Large intestine (tissue), 3 donors: ENCODE measurements around the gene RPS6KA6. TPM values are rescaled to one million over a fixed set of nuclear protein-coding genes. Genes with fewer than 3 reads are reported as not detected.

ENCODE experiments used
- DNase-seq, 2 donors: peaks; one replicate each; pipeline versions ENCODE4 v3.0.0 to v3.0.0-alpha.2; 2013
- H3K27ac ChIP-seq: one replicate; pipeline ENCODE4 v1.5.1; 2013; ENCODE audit warnings: low read length
- H3K27me3 ChIP-seq: 2 replicates; pipeline ENCODE4 v1.6.1; 2013; ENCODE audit warnings: low read length; ENCODE audit not compliant: control insufficient read depth, insufficient read depth
- H3K36me3 ChIP-seq: 2 replicates; pipeline ENCODE4 v1.6.1; 2013; ENCODE audit warnings: low read length; ENCODE audit not compliant: control insufficient read depth, insufficient read depth
- H3K4me1 ChIP-seq: one replicate; pipeline ENCODE4 v1.6.1; 2013; ENCODE audit warnings: low read length; ENCODE audit not compliant: control insufficient read depth, insufficient read depth
- H3K4me3 ChIP-seq: one replicate; pipeline ENCODE4 v1.5.1; 2013; ENCODE audit warnings: low read length
- H3K9me3 ChIP-seq: one replicate; pipeline ENCODE4 v1.6.1; 2013; ENCODE audit warnings: mild to moderate bottlenecking, low read depth, low read length, moderate library complexity; ENCODE audit not compliant: control insufficient read depth
- WGBS: methylation state at CpG from one replicate; pipeline ENCODE4 v1.1.5; 2013; ENCODE audit warnings: low lambda C conversion rate; ENCODE audit not compliant: insufficient coverage; 5-methylcytosine and 5-hydroxymethylcytosine counted together
- polyA plus RNA-seq: library from polyadenylated mRNA; unstranded; fragments of 120-200 nt; gene quantifications from one replicate; pipeline ENCODE4 v1.2.1, GENCODE V29; 2013

RPS6KA6 gene
- polyA plus RNA-seq, 1 donor, result 8.2 TPM

- H3K36me3 ChIP-seq, result no peaks in the 10 kb centered on the region
- H3K27ac ChIP-seq, result no peak overlapping the region
- H3K27me3 ChIP-seq, result no peaks in the 10 kb centered on the region
- H3K9me3 ChIP-seq, result no peaks in the 10 kb centered on the region
- no peak for DNase-seq
- no peak overlapping the region for H3K4me3 ChIP-seq
- WGBS, result no CpG with 5 or more reads among the region's 2 CpGs
- peaks cover 2% of the 10 kb centered on the region for H3K4me1 ChIP-seq
Measured at GRCh38 chrX:84168095-84168494, 19.9 kb downstream of the RPS6KA6 start.

- Histone ChIP-seq H3K4me1 (peaks cover 2% of the 10 kb centered on the region), H3K27ac (no peak overlapping the region), H3K4me3 (no peak overlapping the region), H3K27me3 (no peaks in the 10 kb centered on the region), H3K36me3 (no peaks in the 10 kb centered on the region), H3K9me3 (no peaks in the 10 kb centered on the region)
- WGBS, result no CpG with 5 or more reads among the region's 1 CpG
- DNase-seq, result no peak
Measured at GRCh38 chrX:84165711-84166110, 22.3 kb downstream of the RPS6KA6 start.

- no peaks in the 10 kb centered on the region for H3K36me3 ChIP-seq
Measured at GRCh38 chrX:84162401-84162800, 25.6 kb downstream of the RPS6KA6 start.

GRCh38 chrX:84161641-84162040 is 26.4 kb downstream of the RPS6KA6 start:
- Histone ChIP-seq H3K4me1 (peaks cover 2% of the 10 kb centered on the region), H3K4me3 (no peak overlapping the region), H3K9me3 (no peaks in the 10 kb centered on the region), H3K27ac (no peak overlapping the region), H3K36me3 (no peaks in the 10 kb centered on the region), H3K27me3 (no peaks in the 10 kb centered on the region)
- DNase-seq, result no peak

More at GRCh38 chrX:84162401-84162800, 25.6 kb downstream of the RPS6KA6 start:
- H3K4me3 ChIP-seq, result no peak overlapping the region
- DNase-seq, result no peak
- no peaks in the 10 kb centered on the region for H3K9me3 ChIP-seq
- no peak overlapping the region for H3K27ac ChIP-seq
- H3K27me3 ChIP-seq, result no peaks in the 10 kb centered on the region
- H3K4me1 ChIP-seq, result peaks cover 2% of the 10 kb centered on the region

- H3K36me3 ChIP-seq, result no peaks in the 10 kb centered on the region
- no peak for DNase-seq
- H3K4me3 ChIP-seq, result no peak overlapping the region
- H3K27me3 ChIP-seq, result no peaks in the 10 kb centered on the region
- no peaks in the 10 kb centered on the region for H3K9me3 ChIP-seq
- peaks cover 2% of the 10 kb centered on the region for H3K4me1 ChIP-seq
- no peak overlapping the region for H3K27ac ChIP-seq
- WGBS, result no CpG with 5 or more reads among the region's 4 CpGs
Measured at GRCh38 chrX:84160736-84161135, 27.3 kb downstream of the RPS6KA6 start.

GRCh38 chrX:84156821-84157220 is 31.2 kb downstream of the RPS6KA6 start:
- Histone ChIP-seq H3K27ac (no peak overlapping the region), H3K36me3 (no peaks in the 10 kb centered on the region), H3K4me1 (no peaks in the 10 kb centered on the region), H3K4me3 (no peak overlapping the region), H3K9me3 (no peaks in the 10 kb centered on the region), H3K27me3 (no peaks in the 10 kb centered on the region)
- DNase-seq, result no peak
- no CpG with 5 or more reads among the region's 1 CpG for WGBS

- Histone ChIP-seq H3K27ac (no peak overlapping the region), H3K36me3 (no peaks in the 10 kb centered on the region), H3K27me3 (no peaks in the 10 kb centered on the region), H3K9me3 (no peaks in the 10 kb centered on the region), H3K4me3 (no peak overlapping the region), H3K4me1 (no peaks in the 10 kb centered on the region)
- no peak for DNase-seq
- WGBS, result no CpG with 5 or more reads among the region's 3 CpGs
Measured at GRCh38 chrX:84155938-84156337, 32.1 kb downstream of the RPS6KA6 start.

GRCh38 chrX:84153538-84153937 is 34.5 kb downstream of the RPS6KA6 start:
- no CpG with 5 or more reads among the region's 1 CpG for WGBS
- no peaks in the 10 kb centered on the region for H3K9me3 ChIP-seq
- H3K27ac ChIP-seq, result no peak overlapping the region
- no peaks in the 10 kb centered on the region for H3K36me3 ChIP-seq
- DNase-seq, result no peak
- no peaks in the 10 kb centered on the region for H3K4me1 ChIP-seq
- no peaks in the 10 kb centered on the region for H3K27me3 ChIP-seq
- H3K4me3 ChIP-seq, result no peak overlapping the region

- WGBS, result no CpG with 5 or more reads among the region's 3 CpGs
- H3K27ac ChIP-seq, result no peak overlapping the region
- H3K4me1 ChIP-seq, result no peaks in the 10 kb centered on the region
- no peaks in the 10 kb centered on the region for H3K9me3 ChIP-seq
- no peak overlapping the region for H3K4me3 ChIP-seq
- no peaks in the 10 kb centered on the region for H3K36me3 ChIP-seq
- no peaks in the 10 kb centered on the region for H3K27me3 ChIP-seq
- no peak for DNase-seq
Measured at GRCh38 chrX:84144991-84145390, 43.0 kb downstream of the RPS6KA6 start.

- H3K4me1 ChIP-seq, result no peaks in the 10 kb centered on the region
- no CpG with 5 or more reads among the region's 1 CpG for WGBS
- H3K4me3 ChIP-seq, result no peak overlapping the region
- H3K36me3 ChIP-seq, result no peaks in the 10 kb centered on the region
- DNase-seq, result no peak
- H3K27me3 ChIP-seq, result no peaks in the 10 kb centered on the region
- no peak overlapping the region for H3K27ac ChIP-seq
- H3K9me3 ChIP-seq, result no peaks in the 10 kb centered on the region
Measured at GRCh38 chrX:84144281-84144680, 43.7 kb downstream of the RPS6KA6 start.

- Histone ChIP-seq H3K36me3 (no peaks in the 10 kb centered on the region), H3K4me3 (no peak overlapping the region), H3K27me3 (no peaks in the 10 kb centered on the region), H3K4me1 (no peaks in the 10 kb centered on the region), H3K27ac (no peak overlapping the region), H3K9me3 (no peaks in the 10 kb centered on the region)
- WGBS, result no CpG with 5 or more reads among the region's 2 CpGs
- no peak for DNase-seq
Measured at GRCh38 chrX:84133023-84133422, 55.0 kb downstream of the RPS6KA6 start.
